K562 (cell line): ENCODE results near the gene TIGD1.

Source experiments
- BRF1 ChIP-seq: IDR thresholded peaks from 3 replicates; pipeline ENCODE4 v1.6.1; 2011; ENCODE audit warnings: borderline replicate concordance, mild to moderate bottlenecking; ENCODE audit not compliant: insufficient read length; ENCODE audit errors: extremely low read depth
- EP300 ChIP-seq: IDR thresholded peaks from 2 replicates; pipeline ENCODE4 v1.6.1; 2012; ENCODE audit warnings: low read length, improper control_type of control experiment
- MCM7 ChIP-seq, 2 experiments: fragments of 450-650 bp; IDR thresholded peaks; 2 replicates each; pipeline ENCODE4 v1.6.1; 2016 to 2018
- RFX1 ChIP-seq: fragments of 450-650 bp; IDR thresholded peaks from 2 replicates; pipeline ENCODE4 v1.6.1; 2016; ENCODE audit warnings: mild to moderate bottlenecking, moderate library complexity
- RFX5 ChIP-seq: IDR thresholded peaks from 2 replicates; pipeline ENCODE4 v1.6.1; 2011; ENCODE audit warnings: low read depth, mild to moderate bottlenecking, improper control_type of control experiment, low read length
- SPI1 ChIP-seq: IDR thresholded peaks from 2 replicates; pipeline ENCODE4 v1.6.1; 2011; ENCODE audit warnings: low read depth, low read length, control low read depth, borderline replicate concordance
- ZBTB9 ChIP-seq: fragments of 450-650 bp; formaldehyde crosslinking; IDR thresholded peaks from 2 replicates; pipeline ENCODE4 v1.4.0; 2020; ENCODE audit warnings: mild to moderate bottlenecking, moderate library complexity
- TF ChIP-seq, protein P1 (sequence below): sonication (generic); formaldehyde crosslinking; IDR thresholded peaks from 2 replicates; pipeline ENCODE4 v1.8.1; 2023; ENCODE audit warnings: mild to moderate bottlenecking, missing genetic modification reagents
- TF ChIP-seq, protein P2 (sequence below), 3 experiments: IDR thresholded peaks in 2 of 3; conservative IDR thresholded peaks in 1 of 3; 2 replicates each; pipeline ENCODE4 v1.5.1; 2011 to 2012; ENCODE audit warnings: low read length in 3 of 3, mild to moderate bottlenecking in 3 of 3, control low read depth in 2 of 3, improper control_type of control experiment in 1 of 3, inconsistent platforms in 1 of 3, low read depth in 1 of 3, mixed read lengths in 1 of 3, moderate library complexity in 1 of 3; ENCODE audit not compliant: insufficient read depth in 2 of 3
- TF ChIP-seq, protein P3 (sequence below): sonication (generic); formaldehyde crosslinking; IDR thresholded peaks from 2 replicates; pipeline ENCODE4 v1.8.1; 2023; ENCODE audit warnings: mild to moderate bottlenecking, missing genetic modification reagents
- TF ChIP-seq, protein P4 (sequence below): sonication (generic); formaldehyde crosslinking; IDR thresholded peaks from 2 replicates; pipeline ENCODE4 v1.8.0; 2022; ENCODE audit warnings: missing genetic modification reagents, mild to moderate bottlenecking, borderline replicate concordance

GRCh38 chr2:232498452-232498851 is 51.9 kb downstream of the TIGD1 start:
- TF ChIP-seq, protein P1, sequence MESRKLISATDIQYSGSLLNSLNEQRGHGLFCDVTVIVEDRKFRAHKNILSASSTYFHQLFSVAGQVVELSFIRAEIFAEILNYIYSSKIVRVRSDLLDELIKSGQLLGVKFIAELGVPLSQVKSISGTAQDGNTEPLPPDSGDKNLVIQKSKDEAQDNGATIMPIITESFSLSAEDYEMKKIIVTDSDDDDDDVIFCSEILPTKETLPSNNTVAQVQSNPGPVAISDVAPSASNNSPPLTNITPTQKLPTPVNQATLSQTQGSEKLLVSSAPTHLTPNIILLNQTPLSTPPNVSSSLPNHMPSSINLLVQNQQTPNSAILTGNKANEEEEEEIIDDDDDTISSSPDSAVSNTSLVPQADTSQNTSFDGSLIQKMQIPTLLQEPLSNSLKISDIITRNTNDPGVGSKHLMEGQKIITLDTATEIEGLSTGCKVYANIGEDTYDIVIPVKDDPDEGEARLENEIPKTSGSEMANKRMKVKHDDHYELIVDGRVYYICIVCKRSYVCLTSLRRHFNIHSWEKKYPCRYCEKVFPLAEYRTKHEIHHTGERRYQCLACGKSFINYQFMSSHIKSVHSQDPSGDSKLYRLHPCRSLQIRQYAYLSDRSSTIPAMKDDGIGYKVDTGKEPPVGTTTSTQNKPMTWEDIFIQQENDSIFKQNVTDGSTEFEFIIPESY (CRISPR knock-in tag), result no peak
- TF ChIP-seq RFX5 (no peak), MCM7 (IDR thresholded peaks at IDR 0.05) (no peak), ZBTB9 (CRISPR knock-in tag) (no peak), EP300 (no peak), BRF1 (no peak), SPI1 (no peak), RFX1 (no peak)
- TF ChIP-seq, protein P2, sequence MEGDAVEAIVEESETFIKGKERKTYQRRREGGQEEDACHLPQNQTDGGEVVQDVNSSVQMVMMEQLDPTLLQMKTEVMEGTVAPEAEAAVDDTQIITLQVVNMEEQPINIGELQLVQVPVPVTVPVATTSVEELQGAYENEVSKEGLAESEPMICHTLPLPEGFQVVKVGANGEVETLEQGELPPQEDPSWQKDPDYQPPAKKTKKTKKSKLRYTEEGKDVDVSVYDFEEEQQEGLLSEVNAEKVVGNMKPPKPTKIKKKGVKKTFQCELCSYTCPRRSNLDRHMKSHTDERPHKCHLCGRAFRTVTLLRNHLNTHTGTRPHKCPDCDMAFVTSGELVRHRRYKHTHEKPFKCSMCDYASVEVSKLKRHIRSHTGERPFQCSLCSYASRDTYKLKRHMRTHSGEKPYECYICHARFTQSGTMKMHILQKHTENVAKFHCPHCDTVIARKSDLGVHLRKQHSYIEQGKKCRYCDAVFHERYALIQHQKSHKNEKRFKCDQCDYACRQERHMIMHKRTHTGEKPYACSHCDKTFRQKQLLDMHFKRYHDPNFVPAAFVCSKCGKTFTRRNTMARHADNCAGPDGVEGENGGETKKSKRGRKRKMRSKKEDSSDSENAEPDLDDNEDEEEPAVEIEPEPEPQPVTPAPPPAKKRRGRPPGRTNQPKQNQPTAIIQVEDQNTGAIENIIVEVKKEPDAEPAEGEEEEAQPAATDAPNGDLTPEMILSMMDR (IDR thresholded peaks at IDR 0.05 in 2 of 3, conservative IDR thresholded peaks at IDR 0.05 in 1 of 3; ENCODE audit: insufficient read depth in 2 of 3, low read depth in 1 of 3, low read length in 3 of 3), result no peak
- TF ChIP-seq, protein P3, sequence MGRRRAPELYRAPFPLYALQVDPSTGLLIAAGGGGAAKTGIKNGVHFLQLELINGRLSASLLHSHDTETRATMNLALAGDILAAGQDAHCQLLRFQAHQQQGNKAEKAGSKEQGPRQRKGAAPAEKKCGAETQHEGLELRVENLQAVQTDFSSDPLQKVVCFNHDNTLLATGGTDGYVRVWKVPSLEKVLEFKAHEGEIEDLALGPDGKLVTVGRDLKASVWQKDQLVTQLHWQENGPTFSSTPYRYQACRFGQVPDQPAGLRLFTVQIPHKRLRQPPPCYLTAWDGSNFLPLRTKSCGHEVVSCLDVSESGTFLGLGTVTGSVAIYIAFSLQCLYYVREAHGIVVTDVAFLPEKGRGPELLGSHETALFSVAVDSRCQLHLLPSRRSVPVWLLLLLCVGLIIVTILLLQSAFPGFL (CRISPR knock-in tag), result no peak
- TF ChIP-seq, protein P4, sequence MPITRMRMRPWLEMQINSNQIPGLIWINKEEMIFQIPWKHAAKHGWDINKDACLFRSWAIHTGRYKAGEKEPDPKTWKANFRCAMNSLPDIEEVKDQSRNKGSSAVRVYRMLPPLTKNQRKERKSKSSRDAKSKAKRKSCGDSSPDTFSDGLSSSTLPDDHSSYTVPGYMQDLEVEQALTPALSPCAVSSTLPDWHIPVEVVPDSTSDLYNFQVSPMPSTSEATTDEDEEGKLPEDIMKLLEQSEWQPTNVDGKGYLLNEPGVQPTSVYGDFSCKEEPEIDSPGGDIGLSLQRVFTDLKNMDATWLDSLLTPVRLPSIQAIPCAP (CRISPR knock-in tag), result no peak
